K562 (cell line): ENCODE results near the gene MTMR3.

Experiments used
- CREB3 ChIP-seq: fragments of 450-650 bp; conservative IDR thresholded peaks from 2 replicates; pipeline ENCODE4 v1.6.1; 2016; ENCODE audit warnings: missing genetic modification characterization, low read depth, mild to moderate bottlenecking, missing compliant biosample characterization, moderate library complexity
- CTCF ChIP-seq, 3 experiments: IDR thresholded peaks in 2 of 3; conservative IDR thresholded peaks in 1 of 3; 2 replicates each; pipeline ENCODE4 v1.5.1; 2011 to 2012; ENCODE audit warnings: low read length in 3 of 3, mild to moderate bottlenecking in 3 of 3, control low read depth in 2 of 3, improper control_type of control experiment in 1 of 3, inconsistent platforms in 1 of 3, low read depth in 1 of 3, mixed read lengths in 1 of 3, moderate library complexity in 1 of 3; ENCODE audit not compliant: insufficient read depth in 2 of 3
- HMBOX1 ChIP-seq: sonication (generic); IDR thresholded peaks from 2 replicates; pipeline ENCODE4 v1.6.1; 2016
- KAT8 ChIP-seq: fragments of 450-650 bp; IDR thresholded peaks from 2 replicates; pipeline ENCODE4 v1.6.1; 2016; ENCODE audit warnings: low read depth, mild to moderate bottlenecking
- MAX ChIP-seq: sonication (generic); formaldehyde crosslinking; IDR thresholded peaks from 2 replicates; pipeline ENCODE4 v1.9.0; 2022; ENCODE audit warnings: mild to moderate bottlenecking, missing genetic modification reagents
- MTF1 ChIP-seq: fragments of 250-450 bp; sonication (Bioruptor Pico); IDR thresholded peaks from 2 replicates; pipeline ENCODE4 v1.9.0; 2021; ENCODE audit warnings: moderate library complexity, mild to moderate bottlenecking, inconsistent platforms, borderline replicate concordance
- RNF2 ChIP-seq: sonication (generic); IDR thresholded peaks from 2 replicates; pipeline ENCODE4 v1.6.1; 2016
- SREBF2 ChIP-seq: sonication (generic); formaldehyde crosslinking; IDR thresholded peaks from 2 replicates; pipeline ENCODE4 v1.4.0; 2020; ENCODE audit warnings: mild to moderate bottlenecking, missing genetic modification reagents
- TEAD2 ChIP-seq: fragments of 450-650 bp; IDR thresholded peaks from 2 replicates; pipeline ENCODE4 v1.6.1; 2016; ENCODE audit warnings: missing genetic modification characterization, control low read depth, missing compliant biosample characterization
- ZBED1 ChIP-seq: IDR thresholded peaks from 2 replicates; pipeline ENCODE4 v1.6.1; 2014
- ZFX ChIP-seq: sonication (generic); formaldehyde crosslinking; IDR thresholded peaks from 2 replicates; pipeline ENCODE4 v1.8.0; 2022; ENCODE audit warnings: mild to moderate bottlenecking, missing genetic modification reagents, moderate library complexity

GRCh38 chr22:30009478-30009877, 126.5 kb downstream of the MTMR3 start:
- TF ChIP-seq MTF1 (CRISPR knock-in tag) (no peak), ZBED1 (no peak), RNF2 (no peak), CREB3 (tag) (no peak), CTCF (IDR thresholded peaks at IDR 0.05 in 2 of 3, conservative IDR thresholded peaks at IDR 0.05 in 1 of 3; ENCODE audit: insufficient read depth in 2 of 3, low read depth in 1 of 3, low read length in 3 of 3) (no peak), KAT8 (no peak), MAX (CRISPR knock-in tag) (no peak), SREBF2 (no peak), TEAD2 (tag) (no peak), HMBOX1 (no peak), ZFX (CRISPR knock-in tag) (no peak)
